Astrocyte (in vitro differentiated cells and primary cell): ENCODE data around the gene ELSPBP1.

Source experiments
- CTCF ChIP-seq: IDR thresholded peaks from 2 replicates; pipeline ENCODE4 v1.5.1; 2011; ENCODE audit warnings: low read depth, mild to moderate bottlenecking, inconsistent platforms, low read length, moderate library complexity; ENCODE audit not compliant: insufficient read depth
- EZH2 ChIP-seq: IDR thresholded peaks from 2 replicates; pipeline ENCODE4 v1.6.1; 2012; ENCODE audit warnings: mild to moderate bottlenecking, low read length, inconsistent platforms; ENCODE audit not compliant: insufficient read depth

DNA sequence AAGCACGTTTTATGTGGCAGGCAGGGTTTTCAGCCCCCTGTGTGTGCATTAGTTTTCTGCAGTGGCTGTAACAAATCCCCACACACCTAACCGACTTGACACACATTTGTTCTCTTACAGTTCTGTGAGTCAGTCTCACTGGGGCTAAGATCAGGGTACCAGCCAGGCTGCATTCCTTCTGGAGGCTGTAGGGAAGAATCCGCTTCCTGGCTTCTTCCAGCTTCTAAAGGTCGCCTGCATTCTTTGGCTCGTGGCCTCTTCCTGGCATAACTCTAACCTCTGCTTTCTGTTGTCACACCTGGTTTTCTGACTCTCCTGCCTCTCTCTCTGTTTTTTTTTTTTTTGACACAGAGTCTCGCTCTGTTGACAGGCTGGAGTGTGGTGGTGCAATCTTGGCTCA is 6.4 kb downstream of the ELSPBP1 start:
- TF ChIP-seq CTCF (no peak), EZH2 (no peak)
